GM18519 (cell line): ENCODE results near the gene MGAT4B.
"Not testable (repeated sequence)": the region's sequence is repeated elsewhere in the genome, so short reads cannot be mapped to it uniquely, and the experiment has no call there.

ENCODE experiments used
- ATAC-seq: cut with Tn5 transposase; IDR thresholded peaks from one replicate; pipeline ENCODE4 v1.9.1; 2021; ENCODE audit warnings: mild to moderate bottlenecking, moderate library complexity; ENCODE audit not compliant: unreplicated experiment, low FRiP score

MGAT4B gene

DNA sequence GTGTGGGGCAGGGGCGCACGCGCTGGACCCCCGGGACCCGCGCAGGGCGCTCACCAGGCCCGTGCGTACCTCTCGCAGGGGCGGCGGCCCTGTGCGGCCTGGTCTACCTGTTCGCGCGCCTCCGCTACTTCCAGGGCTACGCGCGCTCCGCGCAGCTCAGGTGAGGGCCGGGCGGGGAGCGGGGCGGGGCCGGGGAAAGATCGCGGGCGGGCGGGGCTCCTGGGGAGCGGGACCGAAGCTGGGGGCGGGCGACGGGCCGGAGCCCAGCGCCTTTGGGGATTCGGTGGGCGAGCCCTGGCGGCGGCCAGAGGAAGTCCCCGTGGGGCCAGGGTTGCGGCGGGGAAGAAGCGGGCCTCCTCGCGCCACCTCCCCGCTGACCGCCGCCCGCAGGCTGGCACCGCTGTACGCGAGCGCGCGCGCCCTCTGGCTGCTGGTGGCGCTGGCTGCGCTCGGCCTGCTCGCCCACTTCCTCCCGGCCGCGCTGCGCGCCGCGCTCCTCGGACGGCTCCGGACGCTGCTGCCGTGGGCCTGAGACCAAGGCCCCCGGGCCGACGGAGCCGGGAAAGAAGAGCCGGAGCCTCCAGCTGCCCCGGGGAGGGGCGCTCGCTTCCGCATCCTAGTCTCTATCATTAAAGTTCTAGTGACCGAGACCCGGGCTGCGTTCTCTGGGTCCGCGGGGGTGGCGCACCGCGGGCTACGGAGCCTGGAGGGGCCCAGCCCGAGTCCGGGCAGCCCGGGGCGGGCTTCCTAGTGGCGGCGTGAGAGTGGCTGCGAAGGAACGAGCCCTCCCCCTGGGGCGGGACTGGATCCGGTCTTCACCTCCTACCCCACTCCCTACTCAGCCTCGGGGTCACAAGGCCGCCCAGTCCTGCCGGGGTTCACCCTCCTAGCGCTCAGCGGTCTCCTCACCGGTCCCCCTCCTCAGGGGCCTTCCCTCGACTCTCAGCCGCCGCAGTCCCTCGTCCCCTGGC lies 10.5 kb downstream of the MGAT4B start:
- ATAC-seq: peak; percentile 75

DNA sequence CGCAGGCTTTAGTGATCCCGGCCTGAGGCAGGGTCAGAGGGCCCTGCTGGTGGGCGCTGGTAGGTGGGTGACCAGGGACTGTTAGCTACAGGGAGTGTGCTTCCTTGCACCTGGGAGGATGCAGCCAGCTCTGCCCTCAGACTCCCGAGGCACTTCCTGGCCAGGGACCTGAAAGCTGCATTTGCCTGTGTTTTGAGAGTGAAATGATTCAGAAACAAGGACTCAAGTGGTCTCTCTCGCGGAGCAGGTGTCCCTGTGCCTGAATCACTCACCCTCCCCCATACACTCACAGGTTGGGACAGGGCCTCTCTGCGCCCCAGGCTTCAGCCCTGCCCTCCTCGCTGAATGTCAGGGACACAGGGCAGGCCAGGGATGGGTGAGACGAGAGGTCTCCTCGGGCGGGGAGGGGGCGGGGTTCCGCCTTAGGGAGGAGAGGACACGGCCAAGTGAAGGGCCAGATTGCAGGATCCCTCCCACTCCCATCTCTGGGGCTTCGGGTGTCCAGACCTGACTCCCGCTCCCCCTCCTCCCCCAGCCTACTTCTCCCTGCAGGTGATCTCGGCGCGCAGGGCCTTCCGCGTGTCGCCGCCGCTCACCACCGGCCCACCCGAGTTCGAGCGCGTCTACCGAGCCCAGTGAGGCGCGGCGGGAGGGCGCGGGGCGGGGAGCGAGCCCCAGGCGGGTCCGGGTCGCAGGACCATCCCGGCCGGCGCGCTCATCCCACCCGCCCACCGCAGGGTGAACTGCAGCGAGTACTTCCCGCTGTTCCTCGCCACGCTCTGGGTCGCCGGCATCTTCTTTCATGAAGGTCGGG lies 11.4 kb downstream of the MGAT4B start:
- no peak for ATAC-seq

DNA sequence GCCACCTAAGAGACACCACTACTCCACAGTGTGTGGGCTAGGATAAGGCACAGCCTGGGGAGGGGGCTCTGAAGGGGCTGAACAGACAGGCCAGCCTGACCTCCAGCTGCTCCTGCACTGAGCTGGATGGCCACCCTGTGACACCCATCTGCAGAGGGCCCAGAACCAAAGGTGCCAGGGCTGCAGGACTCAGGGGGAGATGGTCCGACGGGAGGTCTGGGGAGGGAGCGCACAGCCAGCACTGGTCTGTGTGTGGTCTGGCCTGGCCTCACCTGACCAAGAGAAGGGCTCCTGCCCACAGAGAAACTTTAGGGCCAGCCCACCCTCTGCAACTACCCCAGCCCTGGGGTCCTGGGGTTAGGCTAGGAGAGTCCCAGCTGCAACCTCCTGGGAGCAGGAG lies 12.1 kb downstream of the MGAT4B start:
- no peak for ATAC-seq

DNA sequence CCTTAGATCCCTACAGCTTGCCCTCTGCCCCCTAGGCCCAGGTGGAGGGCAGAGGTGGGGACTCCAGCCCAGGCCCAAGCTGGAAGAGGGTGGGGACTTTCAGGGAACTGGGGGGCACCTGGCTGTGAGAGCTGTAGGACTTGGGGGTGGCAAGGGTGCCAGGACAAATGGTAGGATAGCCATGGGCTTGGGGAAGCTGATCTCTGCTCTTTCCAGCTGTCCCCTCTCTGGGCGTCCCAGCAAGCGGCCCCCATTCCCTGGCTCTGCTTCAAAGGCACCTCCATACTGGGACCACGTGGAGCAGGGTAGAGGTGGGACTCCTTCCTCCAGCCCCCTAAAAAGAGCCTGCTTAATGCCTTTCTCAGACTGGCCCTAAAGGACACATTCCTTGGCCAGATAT lies 12.5 kb downstream of the MGAT4B start:
- ATAC-seq: no peak

DNA sequence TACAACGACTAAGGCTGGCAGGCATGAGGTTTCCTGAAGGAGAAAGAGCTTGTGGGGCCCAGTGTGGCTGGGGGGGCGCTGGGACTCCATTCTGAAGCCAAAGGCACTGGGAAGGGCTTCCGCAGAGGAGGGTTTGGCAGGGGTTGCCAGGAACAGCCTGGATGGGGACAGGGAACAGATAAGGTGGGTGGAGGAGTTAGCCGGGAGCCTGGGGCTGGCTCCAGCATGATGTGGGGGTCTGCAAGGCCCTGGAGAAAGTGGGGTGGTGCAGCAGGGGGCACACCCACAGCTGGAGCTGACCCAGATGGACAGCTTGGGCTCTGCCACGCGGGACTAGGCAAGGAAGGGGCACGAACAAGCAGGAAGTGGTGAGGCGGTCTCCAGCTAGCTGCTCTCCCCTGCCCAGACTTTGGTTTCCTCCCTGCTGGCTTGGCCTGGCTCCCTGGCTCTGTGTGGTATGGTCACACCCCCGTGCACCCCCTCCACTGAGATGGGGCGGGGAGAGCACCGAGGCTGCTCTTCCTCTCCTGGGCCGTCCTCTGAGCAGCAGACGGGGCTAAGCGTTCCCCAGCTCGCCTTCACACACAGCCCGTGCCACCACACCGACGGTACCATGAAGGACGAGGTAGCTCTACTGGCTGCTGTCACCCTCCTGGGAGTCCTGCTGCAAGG lies 13.1 kb downstream of the MGAT4B start, which contains the start of gene LTC4S:
Gene LTC4S (plus strand): TSS at position 519 of the 672 bp plus-strand sequence. CDS start 95 bp downstream, at position 614.
- no peak for ATAC-seq

DNA sequence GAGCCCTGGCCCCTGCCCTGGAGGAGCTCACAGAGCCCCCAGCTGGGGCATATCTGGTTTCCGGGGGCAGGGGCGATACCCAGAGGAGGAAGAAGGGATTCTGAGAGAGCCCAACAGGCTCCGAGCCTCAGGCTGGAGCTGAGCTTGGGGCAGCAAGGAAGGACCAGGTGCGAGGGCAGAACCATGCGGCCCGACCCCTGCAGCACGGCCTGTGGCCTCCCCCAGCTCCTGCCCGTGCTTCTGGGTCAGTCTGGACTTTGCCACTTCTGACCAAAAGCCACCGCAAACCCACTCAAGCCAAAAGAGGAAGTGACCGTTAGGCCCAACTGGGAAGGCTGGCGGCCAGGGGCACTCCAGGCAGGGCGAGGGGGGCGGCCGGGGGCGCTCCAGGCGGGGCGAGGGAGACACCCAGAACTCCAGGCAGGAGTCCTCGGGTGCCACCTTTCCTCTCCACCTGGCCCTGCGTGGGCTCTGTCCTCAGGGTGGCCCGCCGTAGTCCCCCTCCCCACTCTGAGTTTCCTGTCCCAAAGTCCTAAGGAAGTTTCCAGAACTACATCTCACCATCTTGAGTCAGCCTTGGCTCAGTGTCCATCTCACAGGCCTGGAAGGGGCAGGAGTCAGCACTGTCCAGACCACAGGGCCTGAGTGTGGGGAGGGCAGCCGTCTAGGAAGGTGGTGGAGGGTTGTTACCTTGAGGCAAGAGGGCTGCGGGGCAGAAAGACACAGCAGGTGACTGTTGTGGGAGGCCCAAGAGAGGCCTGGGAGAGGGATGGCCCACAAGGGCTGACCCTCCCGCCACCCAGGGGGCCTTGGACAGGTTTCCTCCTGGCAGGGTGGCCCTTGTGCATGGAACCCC lies 13.8 kb downstream of the MGAT4B start:
- ATAC-seq: no peak

DNA sequence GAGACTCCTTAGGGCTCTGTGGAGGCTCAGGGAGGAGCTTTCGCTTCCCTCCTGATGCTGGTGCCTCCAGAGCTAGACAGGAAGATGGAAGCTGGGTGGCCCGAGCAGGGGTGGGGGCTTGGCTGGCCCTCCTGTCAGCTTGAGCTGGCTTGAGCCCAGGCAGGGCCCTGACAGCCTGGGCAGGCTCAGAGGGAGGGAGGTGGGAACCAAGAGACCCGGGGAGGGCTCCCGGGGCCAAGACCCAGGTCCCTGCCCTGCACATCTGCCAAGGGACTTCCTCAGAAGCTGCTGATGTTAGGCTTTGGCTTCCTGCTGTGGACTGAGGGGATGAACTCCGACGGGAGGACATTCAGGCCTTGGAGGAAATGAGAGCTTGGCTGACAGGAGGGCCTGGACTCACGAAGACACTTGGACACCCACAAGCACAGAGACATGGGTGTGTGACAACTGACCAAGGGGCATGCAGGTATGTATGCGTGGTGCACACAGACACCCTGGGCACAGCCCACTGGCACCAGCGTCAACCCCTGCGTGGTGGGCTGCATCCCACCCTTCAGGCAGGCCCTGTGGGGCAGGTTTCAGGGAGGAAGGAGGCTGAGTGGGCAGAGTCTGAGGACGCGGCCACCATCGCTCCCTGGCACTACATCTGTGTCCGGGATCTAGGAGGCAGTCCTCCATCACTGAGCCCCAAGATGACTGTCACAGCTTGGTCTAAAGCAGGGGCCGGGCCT lies 14.6 kb downstream of the MGAT4B start:
- ATAC-seq: no peak

DNA sequence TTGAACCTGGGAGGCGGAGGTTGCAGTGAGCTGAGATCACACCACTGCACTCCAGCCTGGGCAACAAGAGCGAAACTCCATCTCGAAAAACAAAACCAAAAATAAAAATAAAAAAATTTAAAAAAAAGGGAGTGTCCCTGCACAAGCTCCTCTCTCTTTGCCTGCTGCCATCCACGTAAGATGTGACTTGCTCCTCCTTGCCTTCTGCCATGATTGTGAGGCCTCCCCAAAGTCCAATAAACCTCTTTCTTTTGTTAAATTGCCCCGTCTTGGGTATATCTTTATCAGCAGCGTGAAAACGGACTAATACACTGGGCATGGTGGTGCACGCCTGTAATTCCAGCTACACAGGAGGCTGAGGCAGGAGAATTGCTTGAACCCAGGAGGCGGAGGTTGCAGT lies 17.4 kb downstream of the MGAT4B start:
- not testable (repeated sequence) for ATAC-seq

DNA sequence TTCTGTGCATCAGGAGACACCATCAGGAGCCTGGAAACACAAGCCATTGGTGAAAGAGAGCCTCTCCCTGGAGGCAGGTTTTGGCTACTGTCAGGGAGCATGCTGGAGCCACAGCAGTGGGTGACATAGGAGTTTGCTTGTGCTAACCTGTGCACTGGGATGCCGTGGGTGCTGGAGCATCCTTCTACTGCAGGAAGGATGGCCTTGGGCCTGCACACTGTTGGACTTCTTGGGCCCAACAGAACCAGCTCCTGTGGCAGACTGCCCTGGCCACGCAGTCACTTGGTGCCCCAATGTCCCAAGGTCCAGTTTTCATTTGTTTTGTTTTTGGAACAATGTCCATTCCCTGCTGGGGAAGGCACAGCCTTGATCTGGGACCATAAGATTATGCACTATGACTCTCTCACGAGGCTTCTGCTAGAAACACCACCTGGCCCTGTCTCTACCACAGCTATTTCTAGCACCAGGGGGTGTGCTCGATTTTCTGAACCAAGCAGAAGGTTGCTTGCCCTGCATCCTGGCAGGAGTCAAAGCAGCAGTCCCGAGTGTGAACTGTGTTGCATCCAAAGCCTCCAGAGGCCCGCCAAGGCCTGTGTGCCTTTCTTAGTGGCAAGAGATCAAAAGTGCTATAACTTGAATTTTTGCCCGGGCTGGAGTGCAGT lies 18.3 kb downstream of the MGAT4B start:
- no peak for ATAC-seq

DNA sequence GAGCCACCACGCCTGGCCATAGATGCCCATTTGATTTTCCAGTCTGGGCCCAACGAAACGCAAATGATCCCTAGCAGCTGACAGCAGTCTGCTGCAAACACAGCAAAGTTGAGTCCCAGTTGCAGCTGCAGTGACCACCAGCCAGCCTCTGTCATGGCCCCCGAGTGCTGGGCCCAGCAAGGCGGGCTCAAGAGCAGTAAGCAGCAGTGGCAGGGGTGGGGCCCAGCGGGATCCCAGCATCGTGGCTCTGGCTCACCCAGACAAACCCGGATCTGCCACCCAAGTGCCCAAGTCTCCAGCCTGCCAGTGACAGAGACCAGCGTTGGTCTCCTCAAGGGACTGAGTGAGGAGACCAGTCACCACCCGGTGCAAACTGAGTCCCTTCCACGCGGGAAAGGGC lies 19.8 kb downstream of the MGAT4B start:
- no peak for ATAC-seq

DNA sequence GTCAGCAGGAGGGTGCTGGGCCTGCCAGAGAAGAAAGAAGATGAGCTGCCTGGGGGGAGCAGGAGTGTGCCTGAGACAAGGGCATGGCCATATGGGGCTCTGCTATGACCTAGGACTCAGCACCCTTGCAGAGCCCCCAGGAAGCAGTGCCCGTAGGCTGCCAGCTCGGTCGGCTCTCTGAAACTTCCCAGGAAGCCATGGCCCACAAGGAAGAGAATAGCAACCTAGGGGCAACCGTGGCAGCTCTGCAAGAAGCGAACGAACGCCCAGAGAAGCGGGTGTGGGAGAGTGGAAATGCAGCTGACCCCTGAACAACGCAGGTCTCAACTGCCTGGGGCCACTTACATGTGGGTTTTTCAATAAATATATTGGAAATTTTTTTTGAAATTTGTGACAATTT lies 23.5 kb downstream of the MGAT4B start:
- no peak for ATAC-seq

DNA sequence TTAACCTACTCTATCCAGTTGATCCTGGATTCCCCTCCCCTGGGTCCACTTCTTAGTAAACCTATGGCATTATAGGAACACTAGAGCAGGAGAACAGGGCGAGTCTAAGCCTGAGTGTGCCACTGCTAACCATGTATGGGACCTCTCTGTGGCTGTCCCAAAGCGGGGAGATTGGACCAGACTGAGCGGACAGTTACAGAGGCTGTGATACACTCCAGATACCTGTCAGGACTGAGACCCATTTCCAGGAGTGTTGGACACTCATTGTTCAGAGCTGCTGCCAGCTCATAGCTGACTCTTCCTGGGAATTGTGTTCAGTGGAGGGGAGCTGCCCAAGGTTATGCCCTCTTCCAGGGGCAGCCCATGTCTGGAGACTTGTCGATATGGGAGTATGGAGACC lies 24.8 kb downstream of the MGAT4B start:
- ATAC-seq: no peak

DNA sequence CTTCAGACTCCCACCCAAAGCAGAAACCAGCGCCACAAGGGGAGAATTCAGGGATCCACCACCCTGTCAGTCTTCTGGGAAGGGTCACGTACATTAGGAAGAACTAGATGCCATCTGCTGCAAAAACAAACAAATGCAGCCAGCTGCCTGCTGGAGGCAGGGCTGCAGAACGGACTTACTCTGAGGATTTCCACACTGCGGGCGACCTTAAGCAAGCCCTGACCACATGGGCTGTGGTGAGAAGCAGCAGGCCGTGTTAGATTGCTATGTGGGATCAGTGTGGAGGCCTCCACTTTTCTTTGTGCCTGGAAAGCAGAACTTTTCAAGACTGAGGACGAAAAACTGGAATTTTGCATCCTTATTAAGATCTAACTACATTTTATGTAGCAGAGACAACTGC lies 26.3 kb downstream of the MGAT4B start:
- ATAC-seq: no peak

DNA sequence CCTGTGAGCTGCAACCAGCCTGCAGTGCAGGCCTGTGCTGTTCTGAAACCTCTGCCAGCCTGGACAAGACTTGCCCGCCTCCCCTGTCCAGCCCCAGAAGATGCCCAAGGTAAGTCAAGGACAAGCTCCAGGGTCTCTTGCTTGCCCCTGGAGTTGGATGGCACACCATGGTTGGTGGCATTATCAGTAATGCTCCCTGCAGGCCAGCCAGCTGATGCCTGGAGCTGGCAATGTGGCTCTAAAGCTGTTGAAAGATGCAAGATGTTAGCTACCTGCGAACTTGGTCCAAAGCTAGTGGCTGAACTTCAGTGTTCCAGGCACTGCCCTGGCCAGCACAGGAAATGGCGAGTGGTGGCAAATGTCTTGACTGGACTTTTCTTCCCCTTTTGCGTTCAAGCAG lies 26.8 kb downstream of the MGAT4B start:
- no peak for ATAC-seq

DNA sequence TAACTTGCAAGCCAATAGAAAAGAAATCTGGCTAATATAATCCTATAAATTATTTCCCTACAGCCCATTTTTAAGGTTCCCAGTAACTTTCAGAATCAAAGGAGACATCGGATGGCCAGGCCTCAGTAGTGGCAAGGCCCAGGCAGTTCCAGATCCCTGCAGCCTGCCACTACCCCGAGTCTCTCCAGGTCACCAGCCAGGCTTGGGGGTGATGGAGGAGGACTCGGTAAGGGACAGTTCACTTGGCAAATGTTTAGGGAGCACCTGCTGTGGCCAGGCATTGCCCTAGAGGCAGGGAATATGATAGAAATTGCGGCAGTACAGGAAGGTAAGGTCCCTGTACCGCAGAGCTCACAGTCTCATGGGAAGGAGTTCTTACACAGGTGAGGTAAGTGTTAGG lies 28.1 kb downstream of the MGAT4B start:
- no peak for ATAC-seq

DNA sequence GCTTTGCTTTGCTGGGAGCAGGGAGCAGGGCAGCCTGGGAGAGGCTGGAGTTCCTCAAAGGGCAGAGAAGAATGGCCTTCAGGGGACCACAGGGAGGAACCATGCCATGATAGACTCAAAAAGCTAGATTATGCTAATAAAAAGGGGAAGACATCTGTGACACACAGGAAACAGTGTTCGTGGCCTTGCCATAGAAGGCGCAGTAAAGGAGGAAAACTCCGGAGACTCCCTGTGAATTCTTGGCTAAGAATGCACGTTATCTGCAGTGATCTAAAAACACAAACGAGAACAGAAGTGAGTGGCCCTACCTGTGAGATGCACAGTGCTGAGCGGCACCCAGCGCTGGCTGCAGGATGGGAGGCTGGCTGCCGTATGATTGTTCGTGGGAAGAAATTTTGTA lies 28.8 kb downstream of the MGAT4B start:
- no peak for ATAC-seq

DNA sequence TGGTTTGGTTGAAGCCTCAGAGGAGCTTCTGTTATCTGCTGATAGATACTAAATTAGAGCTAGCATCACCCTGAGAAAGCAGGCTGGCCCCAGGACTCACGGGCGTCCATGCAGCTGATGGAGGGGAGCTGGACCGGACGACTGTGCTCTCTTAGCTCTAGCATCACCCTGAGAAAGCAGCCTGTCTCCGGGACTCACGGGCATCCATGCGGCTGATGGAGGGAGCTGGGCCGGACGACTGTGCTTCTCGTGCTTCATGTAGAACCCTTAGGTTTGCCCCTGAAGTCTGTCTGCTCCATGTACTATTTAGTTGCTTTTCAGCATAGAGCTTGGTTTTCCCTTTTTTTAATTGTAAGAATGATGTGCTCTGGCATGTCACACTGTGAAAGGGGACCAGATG lies 29.2 kb downstream of the MGAT4B start:
- ATAC-seq: no peak

DNA sequence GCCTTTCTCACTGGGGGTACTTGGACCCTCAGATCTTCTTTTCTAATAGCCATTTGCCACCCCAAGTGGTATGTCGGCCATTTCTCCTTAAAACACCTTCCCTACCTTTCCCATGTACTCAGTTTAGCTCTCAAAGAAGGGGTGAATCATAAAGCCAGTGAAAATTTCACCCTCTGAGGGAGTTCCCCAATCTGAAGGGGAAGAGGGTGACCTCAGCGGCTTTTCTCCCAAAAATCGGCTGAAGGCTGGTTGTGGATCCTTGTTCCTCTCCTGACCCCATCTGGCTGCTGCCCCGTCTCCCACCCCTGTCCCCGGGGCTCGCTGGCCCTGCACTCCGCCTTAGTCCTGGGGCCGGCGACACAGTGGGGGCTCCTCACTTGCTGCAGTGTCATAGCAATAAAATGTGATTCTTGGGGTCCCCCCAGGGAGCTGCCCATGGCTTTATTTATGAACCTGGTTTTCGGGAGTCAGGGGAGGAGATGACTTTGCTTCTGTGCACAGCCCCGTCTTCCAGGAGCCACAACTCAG lies 30.2 kb downstream of the MGAT4B start:
- no peak for ATAC-seq

DNA sequence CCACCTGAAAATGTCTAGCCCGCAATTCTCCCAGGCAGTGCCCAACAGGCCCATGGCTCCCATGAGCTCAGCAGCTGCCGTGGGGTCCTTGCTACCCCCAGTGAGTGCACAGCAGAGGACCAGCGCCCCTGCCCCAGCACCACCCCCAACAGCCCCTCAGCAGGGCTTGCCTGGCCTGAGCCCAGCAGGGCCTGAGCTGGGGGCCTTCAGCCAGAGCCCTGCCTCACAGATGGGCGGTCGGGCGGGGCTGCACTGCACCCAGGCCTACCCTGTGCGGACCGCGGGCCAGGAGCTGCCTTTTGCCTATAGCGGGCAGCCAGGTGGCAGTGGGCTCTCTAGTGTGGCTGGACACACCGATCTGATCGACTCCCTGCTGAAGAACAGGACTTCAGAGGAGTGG lies 32.2 kb downstream of the MGAT4B start:
- ATAC-seq: no peak
